ENCODE measurements around the gene CAVIN2.

The CAVIN2 gene, protein sequence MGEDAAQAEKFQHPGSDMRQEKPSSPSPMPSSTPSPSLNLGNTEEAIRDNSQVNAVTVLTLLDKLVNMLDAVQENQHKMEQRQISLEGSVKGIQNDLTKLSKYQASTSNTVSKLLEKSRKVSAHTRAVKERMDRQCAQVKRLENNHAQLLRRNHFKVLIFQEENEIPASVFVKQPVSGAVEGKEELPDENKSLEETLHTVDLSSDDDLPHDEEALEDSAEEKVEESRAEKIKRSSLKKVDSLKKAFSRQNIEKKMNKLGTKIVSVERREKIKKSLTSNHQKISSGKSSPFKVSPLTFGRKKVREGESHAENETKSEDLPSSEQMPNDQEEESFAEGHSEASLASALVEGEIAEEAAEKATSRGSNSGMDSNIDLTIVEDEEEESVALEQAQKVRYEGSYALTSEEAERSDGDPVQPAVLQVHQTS

DNA sequence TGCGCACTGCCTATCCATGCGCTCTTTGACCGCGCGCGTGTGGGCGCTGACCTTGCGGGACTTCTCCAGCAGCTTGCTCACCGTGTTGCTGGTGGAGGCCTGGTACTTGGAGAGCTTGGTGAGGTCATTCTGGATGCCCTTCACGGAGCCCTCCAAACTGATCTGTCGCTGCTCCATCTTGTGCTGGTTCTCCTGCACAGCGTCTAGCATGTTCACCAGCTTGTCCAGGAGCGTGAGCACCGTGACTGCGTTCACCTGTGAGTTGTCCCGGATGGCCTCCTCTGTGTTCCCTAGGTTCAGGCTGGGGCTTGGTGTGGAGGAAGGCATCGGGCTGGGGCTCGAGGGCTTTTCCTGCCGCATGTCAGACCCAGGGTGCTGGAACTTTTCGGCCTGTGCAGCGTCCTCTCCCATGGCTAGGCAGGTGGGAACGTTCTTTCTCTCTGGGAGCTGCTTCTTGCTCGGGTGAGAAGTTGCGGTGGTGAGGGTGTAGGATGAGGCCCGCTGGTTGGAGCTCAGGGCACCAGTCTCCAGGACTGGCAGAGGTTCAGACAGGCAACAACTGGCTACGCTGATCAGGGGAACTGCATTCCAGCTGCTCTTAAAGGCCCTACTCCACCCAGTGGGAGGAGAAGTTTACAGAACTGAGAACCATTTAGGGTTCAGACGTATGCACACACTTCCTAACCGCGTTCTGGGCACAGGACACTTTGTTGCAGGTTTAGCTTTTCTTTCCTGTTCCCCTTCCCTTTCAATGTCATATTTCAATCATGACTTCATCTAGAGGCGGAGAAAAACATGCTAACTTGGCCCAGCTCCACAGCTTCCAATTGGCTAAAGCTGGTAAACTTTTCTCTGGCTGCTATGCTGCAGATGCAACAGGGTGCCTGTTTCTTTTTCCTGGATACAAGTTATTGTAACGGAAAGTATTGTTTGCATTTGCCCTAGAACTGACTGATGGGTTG, at the start of gene CAVIN2:
CAVIN2 (minus strand) TSS at position 574 of the 962 bp plus-strand sequence; CDS start at position 411, 163 bp downstream.
- no peak within 1 kb of the TSS for H3K4me3 ChIP-seq (ENCODE audit: low read depth, low read length)

- no peak overlapping the region for H3K4me3 ChIP-seq (ENCODE audit: low read depth, low read length)
Measured at GRCh38 chr2:191895743-191896142, 48.9 kb upstream of the CAVIN2 start.

GRCh38 chr2:191895195-191895594, 48.3 kb upstream of the CAVIN2 start:
- no peak overlapping the region for H3K4me3 ChIP-seq (ENCODE audit: low read depth, low read length)

DNA sequence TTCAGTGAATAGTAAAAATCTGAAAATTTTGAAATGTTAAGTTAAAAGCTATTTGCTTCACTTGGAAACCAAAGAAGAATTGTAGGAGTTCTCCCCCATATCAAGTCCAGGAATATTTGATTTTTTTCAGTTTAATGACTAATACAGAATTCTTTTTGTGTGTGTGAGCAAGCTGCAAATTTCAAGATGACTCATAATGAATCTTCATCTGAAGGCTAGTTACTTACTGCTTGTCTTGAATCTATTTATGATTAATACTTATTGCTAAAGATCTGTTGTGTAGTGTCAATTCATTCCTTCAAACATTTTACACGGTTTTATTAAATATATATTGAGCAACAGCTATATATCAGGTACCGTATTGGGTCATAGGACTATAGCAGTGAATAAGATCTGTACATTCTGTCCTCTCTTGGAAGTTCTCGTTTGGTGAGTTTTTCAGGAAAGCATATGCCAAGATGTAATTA, 47.8 kb upstream of the CAVIN2 start:
- H3K4me3 ChIP-seq (ENCODE audit: low read depth, low read length), result no peak overlapping the region

GRCh38 chr2:191892391-191892790, 45.5 kb upstream of the CAVIN2 start:
- no peak overlapping the region for H3K4me3 ChIP-seq (ENCODE audit: low read depth, low read length)

- no peak overlapping the region for H3K4me3 ChIP-seq (ENCODE audit: low read depth, low read length)
Measured at GRCh38 chr2:191891656-191892055, 44.8 kb upstream of the CAVIN2 start.

- H3K4me3 ChIP-seq (ENCODE audit: low read depth, low read length), result no peak overlapping the region
Measured at GRCh38 chr2:191889931-191890330, 43.0 kb upstream of the CAVIN2 start.

DNA sequence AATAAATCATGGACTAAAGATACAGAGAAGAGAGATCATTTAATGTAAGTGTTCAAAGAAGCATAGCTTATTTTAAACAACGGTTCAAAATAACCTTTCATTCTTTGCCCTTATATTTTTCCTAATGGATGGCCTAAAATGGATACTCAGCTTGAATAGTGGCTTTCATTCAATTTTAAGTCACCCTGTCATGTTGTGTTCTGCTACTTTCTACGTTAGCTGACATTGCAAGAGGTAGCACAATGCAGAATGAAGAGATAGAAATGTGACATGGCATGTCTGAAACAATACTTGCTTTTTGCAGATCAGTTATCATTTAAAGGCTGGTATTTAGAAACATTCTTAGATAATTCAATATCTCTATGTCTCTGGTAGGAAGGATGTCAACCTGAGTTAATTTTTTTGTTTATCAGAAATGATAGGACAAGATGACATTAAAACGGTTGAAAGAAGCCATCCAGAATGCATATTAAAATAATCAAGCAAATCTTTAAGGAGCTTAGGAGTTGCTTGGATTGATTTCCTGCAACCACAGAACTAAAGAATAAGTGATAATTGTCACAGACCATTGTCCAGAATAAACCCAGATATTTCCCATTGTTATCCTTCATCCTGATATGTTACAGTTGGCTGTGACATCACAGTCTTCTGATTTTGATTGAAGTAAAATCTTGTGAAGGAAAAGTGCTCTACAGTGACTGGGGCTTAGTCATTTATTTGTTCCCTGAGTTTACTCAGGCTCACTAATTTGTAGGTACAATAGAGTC, 41.7 kb upstream of the CAVIN2 start:
- H3K4me3 ChIP-seq (ENCODE audit: low read depth, low read length), result no peak overlapping the region

DNA sequence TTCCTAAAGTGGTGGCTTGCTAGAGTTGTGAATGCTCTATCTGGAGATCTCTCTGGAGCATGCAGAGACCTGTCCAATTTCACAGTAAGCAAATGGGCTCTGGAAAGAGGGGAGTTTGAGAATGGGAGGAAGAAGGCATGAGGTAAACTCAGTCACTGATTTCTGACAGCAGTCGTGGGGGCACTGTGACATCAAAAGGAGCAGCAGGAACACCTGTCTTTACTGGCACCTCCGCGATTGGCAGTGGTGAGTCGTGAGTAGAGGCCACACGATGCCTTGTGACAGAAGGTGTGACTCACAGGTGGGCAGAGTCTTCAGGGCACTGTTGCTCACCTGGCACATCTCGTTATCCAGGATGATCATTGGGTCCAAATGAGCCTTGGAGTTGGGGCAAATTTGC, 38.8 kb upstream of the CAVIN2 start:
- H3K4me3 ChIP-seq (ENCODE audit: low read depth, low read length), result no peak overlapping the region

GRCh38 chr2:191885098-191885497, 38.2 kb upstream of the CAVIN2 start:
- no peak overlapping the region for H3K4me3 ChIP-seq (ENCODE audit: low read depth, low read length)

DNA sequence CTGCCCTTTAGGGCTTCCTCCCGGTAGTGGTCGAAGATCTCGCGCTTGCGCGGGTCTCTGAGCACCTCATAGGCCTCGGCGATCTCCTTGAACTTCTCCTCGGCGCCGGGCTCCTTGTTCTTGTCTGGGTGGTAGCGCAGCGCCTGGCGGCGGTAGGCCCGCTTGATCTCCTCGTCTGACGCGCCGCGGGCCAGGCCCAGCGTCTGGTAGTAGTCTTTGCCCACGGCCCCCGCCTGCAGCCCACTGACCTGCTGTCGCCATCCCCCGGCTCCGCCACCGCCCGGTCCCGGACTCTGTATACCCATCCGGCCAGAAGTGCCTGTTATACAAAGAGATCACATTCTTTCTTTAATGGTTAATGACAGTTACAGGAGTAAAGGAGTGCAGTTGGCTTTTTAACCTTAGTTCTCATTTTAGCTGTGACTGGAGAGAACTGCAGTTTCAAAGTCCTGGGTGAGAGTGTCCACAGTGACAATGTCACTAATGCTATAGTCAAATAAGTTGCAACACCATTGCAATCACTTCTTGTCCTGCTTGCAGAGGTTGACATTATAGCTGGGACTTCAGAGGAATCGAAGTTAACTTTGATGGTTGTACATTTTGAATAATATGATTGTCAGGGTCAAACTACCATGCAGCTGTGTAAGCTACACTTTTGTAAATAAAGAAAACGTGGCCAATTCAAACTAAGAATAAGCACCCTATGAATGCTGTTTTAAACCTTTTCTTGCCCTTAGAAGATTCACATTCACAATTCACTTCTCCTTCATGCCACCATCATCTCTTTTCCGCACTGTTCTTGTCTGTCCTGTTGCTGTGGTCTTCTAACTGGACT, 35.3 kb upstream of the CAVIN2 start:
- no peak overlapping the region for H3K4me3 ChIP-seq (ENCODE audit: low read depth, low read length)

GRCh38 chr2:191878548-191879279, 31.8 kb upstream of the CAVIN2 start:
- no peak overlapping the region for H3K4me3 ChIP-seq (ENCODE audit: low read depth, low read length)

DNA sequence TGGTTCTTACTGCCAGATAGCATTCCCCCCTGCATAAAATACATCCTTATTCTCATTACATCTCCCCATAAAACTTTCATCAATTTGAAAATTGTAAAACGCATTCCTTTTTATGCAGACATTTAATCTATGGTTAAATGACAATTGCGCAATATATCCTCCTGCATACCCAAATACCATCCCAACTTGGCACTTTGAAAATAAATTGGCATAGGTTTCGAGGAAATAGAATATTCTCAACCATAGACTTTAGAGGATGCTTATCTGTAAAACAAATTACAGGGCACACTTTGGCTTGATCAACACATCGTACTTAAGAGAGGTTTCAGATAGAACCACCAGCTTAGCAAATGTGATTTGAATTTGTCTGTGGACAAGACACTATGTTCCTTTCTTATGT, 31.0 kb upstream of the CAVIN2 start:
- H3K4me3 ChIP-seq (ENCODE audit: low read depth, low read length), result no peak overlapping the region

DNA sequence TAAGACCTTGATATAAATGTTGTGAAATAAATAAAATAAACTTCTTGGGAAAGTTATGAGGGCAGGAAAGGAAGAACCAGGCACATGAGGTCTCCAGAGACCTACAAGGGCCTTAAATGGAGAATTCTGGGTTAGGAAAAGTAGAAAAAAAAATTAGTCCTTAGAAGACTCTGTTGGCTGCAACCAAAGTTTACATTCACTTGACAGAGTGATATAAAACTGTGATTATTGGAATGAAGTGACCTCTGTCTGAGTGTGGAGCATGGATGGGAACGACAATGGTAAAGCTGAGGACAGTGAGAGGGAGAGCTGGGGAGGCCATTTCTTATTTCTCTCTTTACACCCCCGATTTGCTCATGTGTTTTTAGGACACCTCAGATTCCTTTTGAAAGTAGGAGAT, 29.0 kb upstream of the CAVIN2 start:
- no peak overlapping the region for H3K4me3 ChIP-seq (ENCODE audit: low read depth, low read length)

GRCh38 chr2:191870744-191871143, 23.9 kb upstream of the CAVIN2 start:
- no peak overlapping the region for H3K4me3 ChIP-seq (ENCODE audit: low read depth, low read length)

- no peak overlapping the region for H3K4me3 ChIP-seq (ENCODE audit: low read depth, low read length)
Measured at GRCh38 chr2:191869781-191870180, 22.9 kb upstream of the CAVIN2 start.

DNA sequence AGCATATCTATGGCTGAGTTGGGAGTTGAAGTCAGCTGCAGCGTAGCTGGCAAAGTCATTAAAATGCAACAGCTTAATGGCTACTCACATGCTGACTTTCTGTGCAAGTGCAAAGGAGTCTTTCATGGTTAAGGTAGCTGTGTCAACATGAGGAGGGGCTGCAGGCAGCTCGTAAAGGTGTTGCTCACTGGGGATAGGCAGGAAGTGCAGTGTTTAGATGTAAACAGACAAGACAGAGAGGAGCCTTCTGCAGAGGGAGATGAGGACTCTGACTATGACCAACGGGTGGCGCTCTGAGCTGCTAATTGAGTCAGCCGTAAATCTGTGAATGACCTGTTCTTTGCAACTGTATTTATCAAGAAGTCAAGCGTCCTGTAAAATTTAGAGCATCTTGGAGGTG, 22.3 kb upstream of the CAVIN2 start:
- no peak overlapping the region for H3K4me3 ChIP-seq (ENCODE audit: low read depth, low read length)

DNA sequence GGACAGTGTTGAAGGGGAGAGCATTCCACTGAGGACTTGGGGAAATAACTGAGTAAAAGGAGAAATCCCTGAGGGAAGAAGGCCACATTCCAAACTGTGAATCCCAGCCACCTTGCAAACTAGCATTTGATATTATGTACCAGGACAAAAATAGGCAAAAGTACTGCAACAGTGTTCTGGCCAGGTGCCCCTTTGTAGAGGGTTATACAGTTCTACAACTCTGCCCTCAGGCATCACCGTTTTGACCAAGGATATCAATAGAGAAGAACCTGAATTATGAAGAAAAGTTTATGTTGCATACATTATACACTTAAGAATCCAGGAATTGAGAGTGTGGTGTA, 20.6 kb upstream of the CAVIN2 start:
- no peak overlapping the region for H3K4me3 ChIP-seq (ENCODE audit: low read depth, low read length)

DNA sequence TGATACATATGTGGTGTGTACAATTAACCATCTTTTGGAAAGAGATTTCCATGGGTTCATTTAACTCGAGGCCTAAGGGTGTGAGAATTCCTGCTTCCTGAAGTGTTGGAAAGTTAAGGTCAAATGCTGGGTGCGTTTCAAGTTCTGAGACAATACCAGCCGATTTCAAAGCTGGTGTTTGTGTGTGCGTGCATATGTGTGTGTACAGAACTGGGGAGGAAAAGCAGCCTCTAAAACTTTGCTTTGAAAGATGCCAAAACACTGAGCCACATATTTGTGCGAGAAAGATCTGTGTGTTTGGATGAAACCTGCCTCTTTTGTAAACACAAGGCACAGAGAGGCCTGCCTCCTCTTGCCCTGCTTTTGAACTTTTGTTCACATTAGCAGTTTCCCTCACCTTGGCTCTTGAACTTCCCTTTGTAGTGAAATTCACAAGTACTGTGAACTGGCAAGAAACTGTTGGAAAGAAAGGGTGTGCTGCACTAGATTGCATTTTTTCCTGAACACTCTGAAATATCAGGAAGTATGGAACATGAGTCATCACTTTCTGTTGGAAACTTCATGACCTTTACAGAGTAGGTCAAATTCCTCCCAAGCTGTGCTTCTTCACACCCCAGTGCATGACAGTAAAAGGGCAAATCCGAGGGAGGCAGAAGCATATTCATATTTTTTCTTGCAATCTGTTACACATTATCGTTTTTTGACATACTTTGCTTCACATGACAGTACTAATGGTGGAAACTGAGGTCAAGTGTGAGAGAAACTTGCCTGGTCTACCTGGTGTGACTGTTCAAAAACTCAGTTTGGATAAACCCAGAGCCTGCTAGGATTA, 20.0 kb upstream of the CAVIN2 start:
- no peak overlapping the region for H3K4me3 ChIP-seq (ENCODE audit: low read depth, low read length)
